H9 (cell line): ENCODE measurements around the gene GNAI1. TPM values are rescaled to one million over a fixed set of nuclear protein-coding genes. Genes with fewer than 3 reads are reported as not detected.
A peak's percentile ranks its signal among the peaks of the same experiment; 100 is the strongest.

Experiments
- DNase-seq: peaks from one replicate; pipeline ENCODE4 v3.0.0-alpha.2; 2017
- H2AFZ ChIP-seq: one replicate; pipeline ENCODE4 v1.6.1; 2013; ENCODE audit warnings: mild to moderate bottlenecking, low read length, control low read depth, moderate library complexity
- H2AK5ac ChIP-seq: 2 replicates; pipeline ENCODE4 v1.6.1; 2013; ENCODE audit warnings: low read length, control low read depth, mixed read lengths; ENCODE audit not compliant: insufficient read length
- H2BK120ac ChIP-seq: one replicate; pipeline ENCODE4 v1.6.1; 2013; ENCODE audit warnings: low read depth, mild to moderate bottlenecking, low read length, control low read depth, inconsistent platforms; ENCODE audit not compliant: poor library complexity, severe bottlenecking
- H2BK12ac ChIP-seq: 2 replicates; pipeline ENCODE4 v1.6.1; 2013; ENCODE audit warnings: low read length, control low read depth, mixed read lengths, low read depth; ENCODE audit not compliant: insufficient read length
- H2BK15ac ChIP-seq: 2 replicates; pipeline ENCODE4 v1.6.1; 2013; ENCODE audit warnings: low read depth, low read length, control low read depth
- H2BK20ac ChIP-seq: one replicate; pipeline ENCODE4 v1.6.1; 2013; ENCODE audit warnings: low read depth, mild to moderate bottlenecking, low read length, control low read depth, inconsistent platforms; ENCODE audit not compliant: poor library complexity, severe bottlenecking
- H2BK5ac ChIP-seq: 2 replicates; pipeline ENCODE4 v1.6.1; 2013; ENCODE audit warnings: low read length, control low read depth, mixed read lengths; ENCODE audit not compliant: insufficient read length
- H3K14ac ChIP-seq: 2 replicates; pipeline ENCODE4 v1.6.1; 2013; ENCODE audit warnings: low read length, control low read depth; ENCODE audit not compliant: insufficient read depth
- H3K18ac ChIP-seq: 2 replicates; pipeline ENCODE4 v1.6.1; 2013; ENCODE audit warnings: low read depth, mild to moderate bottlenecking, mixed read lengths, low read length, control low read depth; ENCODE audit not compliant: insufficient read length
- H3K23ac ChIP-seq: 2 replicates; pipeline ENCODE4 v1.6.1; 2013; ENCODE audit warnings: low read length, control low read depth, mixed read lengths, low read depth; ENCODE audit not compliant: insufficient read length
- H3K23me2 ChIP-seq: 2 replicates; pipeline ENCODE4 v1.6.1; 2013; ENCODE audit warnings: low read depth, mild to moderate bottlenecking, mixed read lengths, low read length, control low read depth; ENCODE audit not compliant: insufficient read length, poor library complexity, severe bottlenecking
- H3K27ac ChIP-seq: 2 replicates; pipeline ENCODE4 v1.5.1; 2013; ENCODE audit warnings: low read length, control low read depth, mixed read lengths, low read depth; ENCODE audit not compliant: insufficient read length
- H3K27me3 ChIP-seq: 2 replicates; pipeline ENCODE4 v1.6.1; 2013; ENCODE audit warnings: low read length, control low read depth, inconsistent platforms; ENCODE audit not compliant: insufficient read depth
- H3K4ac ChIP-seq: 2 replicates; pipeline ENCODE4 v1.6.1; 2013; ENCODE audit warnings: low read depth, mild to moderate bottlenecking, control low read depth, inconsistent platforms, low read length, moderate library complexity
- H3K4me1 ChIP-seq: 2 replicates; pipeline ENCODE4 v1.6.1; 2013; ENCODE audit warnings: low read length, control low read depth, inconsistent platforms; ENCODE audit not compliant: insufficient read depth
- H3K4me2 ChIP-seq: 2 replicates; pipeline ENCODE4 v1.6.1; 2013; ENCODE audit warnings: low read length, control low read depth, mixed read lengths; ENCODE audit not compliant: insufficient read length, insufficient read depth
- H3K56ac ChIP-seq: 2 replicates; pipeline ENCODE4 v1.6.1; 2013; ENCODE audit warnings: low read depth, mild to moderate bottlenecking, mixed read lengths, low read length, control low read depth; ENCODE audit not compliant: insufficient read length
- H3K79me1 ChIP-seq: 2 replicates; pipeline ENCODE4 v1.6.1; 2013; ENCODE audit warnings: low read depth, mild to moderate bottlenecking, moderate library complexity, low read length, control low read depth, inconsistent platforms; ENCODE audit not compliant: insufficient read depth, poor library complexity, severe bottlenecking
- H3K79me2 ChIP-seq: 2 replicates; pipeline ENCODE4 v1.6.1; 2013; ENCODE audit warnings: low read length, control low read depth, inconsistent platforms; ENCODE audit not compliant: insufficient read depth
- H3K9ac ChIP-seq: 2 replicates; pipeline ENCODE4 v1.6.1; 2013; ENCODE audit warnings: low read length, control low read depth, mixed read lengths; ENCODE audit not compliant: insufficient read length; ENCODE audit errors: extremely low read depth
- H3K9me3 ChIP-seq: one replicate; pipeline ENCODE4 v1.6.1; 2013; ENCODE audit warnings: low read depth, low read length, inconsistent platforms; ENCODE audit not compliant: control insufficient read depth
- H3T11ph ChIP-seq: one replicate; pipeline ENCODE4 v1.6.1; 2013; ENCODE audit warnings: mild to moderate bottlenecking, low read length, control low read depth, inconsistent platforms
- H4K20me1 ChIP-seq: one replicate; pipeline ENCODE4 v1.6.1; 2013; ENCODE audit not compliant: control insufficient read depth, insufficient read length, insufficient read depth
- H4K5ac ChIP-seq: 2 replicates; pipeline ENCODE4 v1.6.1; 2013; ENCODE audit warnings: low read depth, mild to moderate bottlenecking, mixed read lengths, low read length, control low read depth; ENCODE audit not compliant: insufficient read length
- H4K8ac ChIP-seq: replicated peaks from 2 replicates; pipeline ENCODE4 v1.6.1; 2013; ENCODE audit warnings: low read length, control low read depth, mixed read lengths, low read depth; ENCODE audit not compliant: insufficient read length
- H4K91ac ChIP-seq: 2 replicates; pipeline ENCODE4 v1.6.1; 2013; ENCODE audit warnings: low read depth, mild to moderate bottlenecking, moderate library complexity, mixed read lengths, low read length, control low read depth; ENCODE audit not compliant: insufficient read length
- H3K27ac Mint-ChIP-seq, 3 experiments: 2 replicates in 2 of 3; 3 replicates in 1 of 3; pipeline ENCODE4 v1.8.0; 2020 to 2021; ENCODE audit warnings: mixed read lengths in 3 of 3, mild to moderate bottlenecking in 1 of 3, moderate library complexity in 1 of 3
- H3K27me3 Mint-ChIP-seq: 2 replicates; pipeline ENCODE4 v1.8.0; 2021; ENCODE audit warnings: low read depth, mild to moderate bottlenecking, moderate library complexity, mixed read lengths
- H3K36me3 Mint-ChIP-seq, 3 experiments: 2 replicates in 2 of 3; 3 replicates in 1 of 3; pipeline ENCODE4 v1.8.0; 2020 to 2021; ENCODE audit warnings: low read depth in 3 of 3, mixed read lengths in 3 of 3; ENCODE audit not compliant: insufficient read depth in 1 of 3
- H3K4me1 Mint-ChIP-seq, 2 experiments: 2 replicates each; pipeline ENCODE4 v1.8.0; 2020; ENCODE audit warnings: mixed read lengths in 2 of 2
- H3K4me3 Mint-ChIP-seq, 2 experiments: 2 replicates in 1 of 2; 3 replicates in 1 of 2; pipeline ENCODE4 v1.8.0; 2020 to 2021; ENCODE audit warnings: mild to moderate bottlenecking in 2 of 2, mixed read lengths in 2 of 2, moderate library complexity in 1 of 2
- H3K9me3 Mint-ChIP-seq, 2 experiments: 2 replicates in 1 of 2; 3 replicates in 1 of 2; pipeline ENCODE4 v1.8.0; 2020; ENCODE audit warnings: mild to moderate bottlenecking in 2 of 2, mixed read lengths in 2 of 2, moderate library complexity in 1 of 2
- CTCF ChIP-seq: fragments of 200-600 bp; sonication (generic); conservative IDR thresholded peaks from 3 replicates; pipeline ENCODE4 v1.8.0; 2021; ENCODE audit warnings: antibody characterized with exemption, mild to moderate bottlenecking
- WGBS: extraction: QIAGEN DNeasy Blood & Tissue Kit; methylation state at CpG from one replicate; pipeline ENCODE4 v1.1.7; 2013; ENCODE audit warnings: missing lambda C conversion rate, low lambda C conversion rate, mixed read lengths; ENCODE audit not compliant: insufficient read length; ENCODE audit errors: extremely low coverage; 5-methylcytosine and 5-hydroxymethylcytosine counted together
- total RNA-seq: library from RNA; stranded (reverse); gene quantifications from 2 replicates; pipeline ENCODE4 v1.2.1, GENCODE V29; 2021

GNAI1 gene
- total RNA-seq, 1 experiment from 2014 or later, result 14.1 TPM

- Mint-ChIP-seq H3K9me3 (no peaks in the 10 kb centered on the region), H3K4me1 (peaks cover 55 to 74% of the 10 kb centered on the region in 2 experiments), H3K36me3 (peaks cover 0 to 5% (median 3%) of the 10 kb centered on the region in 3 experiments; a peak in 3 of 7 replicates), H3K27me3 (no peaks in the 10 kb centered on the region), H3K27ac (peak overlapping the region in 2 of 3 experiments; percentile 2 to 38; a peak in 4 of 7 replicates), H3K4me3 (no peak overlapping the region)
- peaks cover 5% of the 10 kb centered on the region; the same call in 1 of the 2 replicates for H3K79me2 ChIP-seq
- DNase-seq, result no peak
- no peak overlapping the region for H2AK5ac ChIP-seq
- no peak overlapping the region for H2AFZ ChIP-seq
- no peak overlapping the region for H3K18ac ChIP-seq
- H3K27ac ChIP-seq, result no peak overlapping the region
- H3K23ac ChIP-seq, result peak overlapping the region; percentile 19
- no peak overlapping the region for H2BK15ac ChIP-seq
- H3K4ac ChIP-seq, result no peak overlapping the region
- no peak overlapping the region for H3T11ph ChIP-seq
- no CpG with 5 or more reads among the region's 4 CpGs for WGBS
- H4K20me1 ChIP-seq, result no peaks in the 10 kb centered on the region
- H3K23me2 ChIP-seq, result no peaks in the 10 kb centered on the region
- H2BK20ac ChIP-seq, result no peak overlapping the region
- H3K4me2 ChIP-seq, result no peak overlapping the region
- no peak overlapping the region for H2BK5ac ChIP-seq
- peaks cover 23% of the 10 kb centered on the region for H3K4me1 ChIP-seq
- peaks cover 4% of the 10 kb centered on the region for H3K79me1 ChIP-seq
- H4K8ac ChIP-seq, result no peak overlapping the region
- H3K9ac ChIP-seq, result no peak overlapping the region
- no peak overlapping the region for H3K14ac ChIP-seq
- H3K9me3 ChIP-seq, result no peaks in the 10 kb centered on the region
- H3K56ac ChIP-seq, result no peak overlapping the region
- H2BK120ac ChIP-seq, result no peak overlapping the region
- no peak overlapping the region for H2BK12ac ChIP-seq
- no peaks in the 10 kb centered on the region for H3K27me3 ChIP-seq
- TF ChIP-seq CTCF, result no peak
- no peak overlapping the region for H4K91ac ChIP-seq
- H4K5ac ChIP-seq, result no peak overlapping the region
Observed at GRCh38 chr7:80184693-80185092, 50.1 kb downstream of the GNAI1 start.
